CD4-positive, CD25-positive, alpha-beta regulatory T cell (primary cell): ENCODE data around the gene GAREM1. TPM values are rescaled to one million over a fixed set of nuclear protein-coding genes. Genes with fewer than 3 reads are reported as not detected.
A peak's percentile ranks its signal among the peaks of the same experiment; 100 is the strongest.
"Not testable (repeated sequence)": the region's sequence is repeated elsewhere in the genome, so short reads cannot be mapped to it uniquely, and the experiment has no call there.

ENCODE experiments used
- ATAC-seq, 2 donors: fragments of 150-1000 bp; cut with Tn5 transposase; one replicate each; pipeline ENCODE4 v1.10.0; 2021; ENCODE audit warnings: low read depth in 2 of 2, moderate number of reproducible peaks in 2 of 2, moderate library complexity in 1 of 2
- DNase-seq, 3 donors: peaks; one replicate each; pipeline versions ENCODE4 v3.0.0 to v3.0.0-alpha.2; 2012 to 2022; ENCODE audit warnings: mixed read lengths in 1 of 3
- H3K27ac ChIP-seq: one replicate; pipeline ENCODE4 v1.7.0; 2013; ENCODE audit warnings: mild to moderate bottlenecking, low read length; ENCODE audit not compliant: insufficient read depth, poor library complexity, severe bottlenecking
- H3K27me3 ChIP-seq: one replicate; pipeline ENCODE4 v1.7.0; 2013; ENCODE audit warnings: low read length; ENCODE audit not compliant: control insufficient read depth, insufficient read depth
- H3K36me3 ChIP-seq: one replicate; pipeline ENCODE4 v1.7.0; 2013; ENCODE audit warnings: mild to moderate bottlenecking, low read length, moderate library complexity; ENCODE audit not compliant: control insufficient read depth, insufficient read depth
- H3K4me1 ChIP-seq: 2 replicates; pipeline ENCODE4 v1.7.0; 2013; ENCODE audit warnings: mild to moderate bottlenecking, low read length; ENCODE audit not compliant: insufficient read depth, control insufficient read depth, poor library complexity, severe bottlenecking
- H3K4me3 ChIP-seq: one replicate; pipeline ENCODE4 v1.7.0; 2013; ENCODE audit warnings: low read depth, mild to moderate bottlenecking, low read length, moderate library complexity
- H3K9me3 ChIP-seq, 2 experiments: 1 replicate in 1 of 2; 2 replicates in 1 of 2; pipeline ENCODE4 v1.7.0; 2013; ENCODE audit warnings: low read length in 2 of 2, mild to moderate bottlenecking in 1 of 2, moderate library complexity in 1 of 2; ENCODE audit not compliant: control insufficient read depth in 2 of 2
- H3K27ac Mint-ChIP-seq, 3 donors: one replicate each; pipeline ENCODE4 v1.8.0; 2020 to 2022; ENCODE audit warnings: mild to moderate bottlenecking in 3 of 3, mixed read lengths in 3 of 3, moderate library complexity in 2 of 3
- H3K27me3 Mint-ChIP-seq: one replicate; pipeline ENCODE4 v1.8.0; 2022; ENCODE audit warnings: mild to moderate bottlenecking, mixed read lengths
- H3K36me3 Mint-ChIP-seq: one replicate; pipeline ENCODE4 v1.8.0; 2020; ENCODE audit warnings: mixed read lengths
- H3K4me1 Mint-ChIP-seq, 4 donors: one replicate each; pipeline ENCODE4 v1.8.0; 2020 to 2022; ENCODE audit warnings: mixed read lengths in 4 of 4, mild to moderate bottlenecking in 1 of 4
- H3K4me3 Mint-ChIP-seq, 4 donors: one replicate each; pipeline ENCODE4 v1.8.0; 2020 to 2022; ENCODE audit warnings: mild to moderate bottlenecking in 4 of 4, mixed read lengths in 4 of 4, moderate library complexity in 3 of 4
- H3K9me3 Mint-ChIP-seq, 7 donors: one replicate each; pipeline ENCODE4 v1.8.0; 2020 to 2022; ENCODE audit warnings: mixed read lengths in 7 of 7, mild to moderate bottlenecking in 3 of 7, moderate library complexity in 2 of 7
- polyA plus RNA-seq, 4 donors: library from polyadenylated mRNA; unstranded; fragments of 300-500 nt; fragmentation: Illumina TruSeq; gene quantifications; one replicate each; pipeline ENCODE4 v1.2.3, GENCODE V29; 2021
- total RNA-seq: library from RNA; stranded (reverse); gene quantifications from one replicate; pipeline ENCODE4 v1.2.3, GENCODE V29; 2022

GAREM1 gene
- total and polyA plus RNA-seq, 5 donors from 2014 or later, result 0.05 to 0.91 TPM; not detected in 3

DNA sequence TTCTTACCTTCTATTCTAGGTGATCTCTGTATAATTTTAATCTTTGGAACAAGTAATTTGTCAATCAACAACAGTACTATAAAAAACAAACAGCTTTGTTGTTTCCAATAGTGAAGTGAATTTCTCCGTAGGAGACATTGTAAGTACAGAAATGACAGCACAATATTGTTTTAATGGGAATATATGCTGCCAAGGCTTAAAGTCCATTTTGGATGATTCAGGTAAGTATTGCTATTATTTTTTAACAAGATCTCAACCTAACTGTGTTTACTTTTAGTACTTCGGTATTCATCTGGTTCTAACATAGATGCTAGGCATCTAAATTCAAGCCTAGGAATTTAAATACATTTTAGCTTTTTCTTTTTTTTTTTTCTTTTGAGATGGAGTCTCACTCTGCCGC is 175.1 kb downstream of the GAREM1 start:
- H3K27me3 ChIP-seq, result no peaks in the 10 kb centered on the region
- no peak overlapping the region for H3K27ac Mint-ChIP-seq
- no peaks in the 10 kb centered on the region for H3K36me3 Mint-ChIP-seq

DNA sequence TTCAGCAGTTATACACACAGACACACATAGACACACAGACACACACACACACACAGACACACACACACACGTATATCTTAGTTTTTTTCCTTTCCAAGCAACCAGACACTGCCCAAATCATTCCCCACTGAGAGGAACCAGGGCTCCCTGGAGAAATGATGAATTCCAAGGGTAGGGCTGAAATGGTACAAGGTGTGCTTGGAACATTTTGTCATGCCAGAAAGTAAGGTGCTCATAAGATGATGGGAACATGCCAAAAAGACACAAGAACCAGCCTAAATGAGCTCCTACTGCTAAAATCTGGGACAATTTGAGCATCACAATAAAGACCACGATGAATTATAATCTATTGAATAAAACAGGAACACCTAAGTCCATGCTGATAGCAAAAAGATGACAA is 177.6 kb downstream of the GAREM1 start:
- Histone ChIP-seq H3K27me3 (no peaks in the 10 kb centered on the region), H3K36me3 (no peaks in the 10 kb centered on the region), H3K9me3 (no peaks in the 10 kb centered on the region), H3K27ac (no peak overlapping the region), H3K4me3 (no peak overlapping the region), H3K4me1 (no peaks in the 10 kb centered on the region)
- H3K4me1 Mint-ChIP-seq, result no peaks in the 10 kb centered on the region
- peaks cover 9% of the 10 kb centered on the region for H3K27me3 Mint-ChIP-seq
- H3K27ac Mint-ChIP-seq, result no peak overlapping the region
- ATAC-seq (no peak), DNase-seq (no peak)
- no peaks in the 10 kb centered on the region for H3K9me3 Mint-ChIP-seq
- H3K4me3 Mint-ChIP-seq, result no peak overlapping the region
- no peaks in the 10 kb centered on the region for H3K36me3 Mint-ChIP-seq

More for the DNA sequence above, 175.1 kb downstream of the GAREM1 start:
- H3K27ac ChIP-seq, result no peak overlapping the region
- no peaks in the 10 kb centered on the region for H3K36me3 ChIP-seq
- no peaks in the 10 kb centered on the region for H3K4me1 Mint-ChIP-seq
- H3K9me3 ChIP-seq, result no peaks in the 10 kb centered on the region
- H3K4me3 ChIP-seq, result no peak overlapping the region
- ATAC-seq, result no peak
- DNase-seq, result no peak
- H3K4me3 Mint-ChIP-seq, result no peak overlapping the region
- peaks cover 9% of the 10 kb centered on the region for H3K27me3 Mint-ChIP-seq
- peaks cover 0 to 1% (median 0%) of the 10 kb centered on the region in 7 donors for H3K9me3 Mint-ChIP-seq
- no peaks in the 10 kb centered on the region for H3K4me1 ChIP-seq

DNA sequence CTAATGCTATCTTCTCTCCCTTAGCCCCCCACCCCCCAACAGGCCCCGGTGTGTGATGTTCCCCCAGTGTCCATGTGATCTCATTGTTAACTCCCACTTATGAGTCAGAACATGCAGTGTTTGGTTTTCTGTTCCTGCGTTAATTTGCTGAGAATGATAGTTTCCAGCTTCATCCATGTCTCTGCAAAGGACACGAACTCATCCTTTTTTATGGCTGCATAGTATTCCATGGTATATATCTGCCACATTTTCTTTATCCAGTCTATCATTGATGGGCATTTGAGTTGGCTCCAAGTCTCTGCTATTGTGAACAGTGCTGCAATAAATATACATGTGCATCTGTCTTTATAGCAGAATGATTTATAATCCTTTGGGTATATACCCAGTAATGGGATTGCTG is 179.1 kb downstream of the GAREM1 start:
- H3K27me3 ChIP-seq, H3K4me1 ChIP-seq, H3K4me3 ChIP-seq, H3K36me3 ChIP-seq, H3K4me1 Mint-ChIP-seq, H3K27me3 Mint-ChIP-seq, ATAC-seq, H3K27ac ChIP-seq, DNase-seq, H3K27ac Mint-ChIP-seq, H3K4me3 Mint-ChIP-seq, H3K9me3 ChIP-seq, H3K9me3 Mint-ChIP-seq, H3K36me3 Mint-ChIP-seq: not testable (repeated sequence)

DNA sequence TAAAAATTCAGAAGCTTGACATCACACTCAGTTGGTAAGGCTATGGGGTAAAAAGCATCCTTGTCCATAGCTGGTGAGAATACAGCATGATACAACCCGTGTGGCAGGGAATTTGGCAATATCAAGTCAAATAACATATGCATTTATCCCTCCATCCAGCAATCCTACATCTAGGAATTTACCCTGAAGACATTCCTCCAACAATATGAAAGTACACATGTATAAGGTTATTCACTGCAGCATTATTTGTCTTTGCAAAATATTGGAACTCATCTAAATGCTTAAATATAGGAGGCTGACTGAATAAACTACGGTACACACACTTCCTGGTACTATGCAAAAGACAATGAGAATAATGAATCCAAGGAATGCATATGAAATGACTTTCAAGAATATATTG is 179.9 kb downstream of the GAREM1 start:
- H3K4me1 Mint-ChIP-seq, result no peaks in the 10 kb centered on the region
- H3K36me3 Mint-ChIP-seq, result no peaks in the 10 kb centered on the region
- Histone ChIP-seq H3K36me3 (no peaks in the 10 kb centered on the region), H3K4me1 (no peaks in the 10 kb centered on the region), H3K4me3 (no peak overlapping the region), H3K9me3 (no peaks in the 10 kb centered on the region), H3K27me3 (no peaks in the 10 kb centered on the region), H3K27ac (no peak overlapping the region)
- DNase-seq (no peak), ATAC-seq (no peak)
- H3K27me3 Mint-ChIP-seq, result peaks cover 12% of the 10 kb centered on the region
- no peaks in the 10 kb centered on the region for H3K9me3 Mint-ChIP-seq
- H3K27ac Mint-ChIP-seq, result no peak overlapping the region
- no peak overlapping the region for H3K4me3 Mint-ChIP-seq

DNA sequence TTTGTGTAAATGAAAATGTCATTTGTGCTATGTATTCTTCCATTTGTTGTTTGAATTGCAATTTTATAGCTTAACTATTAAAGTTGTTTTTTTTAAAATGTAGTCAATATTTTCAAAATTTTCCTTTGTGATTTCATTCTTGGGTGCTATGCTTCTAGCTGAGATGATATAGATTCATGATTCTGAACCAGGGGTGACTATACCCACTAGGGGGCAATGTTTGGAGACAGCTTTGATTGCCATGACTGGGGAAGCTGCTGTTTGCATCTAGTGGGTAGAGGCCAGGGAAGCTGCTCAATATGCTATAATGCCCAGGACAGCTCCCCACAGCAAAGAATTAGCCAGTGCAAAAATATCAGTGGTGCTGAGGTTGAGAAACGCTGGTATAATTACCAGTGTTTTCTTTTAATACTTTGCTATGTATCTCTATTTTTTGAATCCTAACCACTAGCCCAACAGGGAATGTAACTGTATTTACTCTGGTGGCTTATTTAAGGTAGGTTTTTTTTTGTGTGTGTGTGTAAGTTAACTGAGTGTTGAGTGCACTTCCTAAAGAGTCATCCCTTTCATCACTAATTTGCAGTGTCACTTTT is 181.1 kb downstream of the GAREM1 start:
- no peak overlapping the region for H3K27ac Mint-ChIP-seq
- Histone ChIP-seq H3K4me3 (no peak overlapping the region), H3K9me3 (no peaks in the 10 kb centered on the region), H3K36me3 (no peaks in the 10 kb centered on the region), H3K27ac (no peak overlapping the region), H3K4me1 (no peaks in the 10 kb centered on the region), H3K27me3 (no peaks in the 10 kb centered on the region)
- no peak overlapping the region for H3K4me3 Mint-ChIP-seq
- no peaks in the 10 kb centered on the region for H3K4me1 Mint-ChIP-seq
- peak in 2 of 3 donors; percentile 5 to 47 for DNase-seq
- no peaks in the 10 kb centered on the region for H3K9me3 Mint-ChIP-seq
- ATAC-seq, result peak in 1 of 2 donors; percentile 46
- H3K36me3 Mint-ChIP-seq, result no peaks in the 10 kb centered on the region
- H3K27me3 Mint-ChIP-seq, result peaks cover 8% of the 10 kb centered on the region

DNA sequence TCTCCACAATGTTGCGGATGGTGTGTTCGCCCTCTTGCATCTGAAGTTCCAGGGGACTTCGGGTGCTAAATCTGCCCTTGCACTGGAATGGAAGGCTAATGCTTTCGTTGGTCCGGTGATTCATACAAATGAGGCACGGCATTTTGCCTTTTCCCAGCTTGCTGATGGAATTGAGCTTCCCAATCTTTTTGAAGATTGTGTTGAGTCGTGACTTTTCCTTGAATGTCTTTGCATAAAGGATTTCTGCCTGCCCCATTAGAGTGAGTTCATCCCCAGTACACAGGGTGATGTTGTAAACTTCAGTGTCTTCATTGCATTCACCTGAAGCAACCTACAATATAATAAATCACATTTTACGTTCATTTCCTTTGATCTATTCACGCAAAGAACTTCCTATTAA is 182.8 kb downstream of the GAREM1 start:
- Histone ChIP-seq H3K36me3 (no peaks in the 10 kb centered on the region), H3K4me3 (no peak overlapping the region), H3K9me3 (no peaks in the 10 kb centered on the region), H3K4me1 (no peaks in the 10 kb centered on the region), H3K27ac (no peak overlapping the region), H3K27me3 (no peaks in the 10 kb centered on the region)
- no peak for ATAC-seq
- H3K27me3 Mint-ChIP-seq, result peaks cover 8% of the 10 kb centered on the region
- no peaks in the 10 kb centered on the region for H3K36me3 Mint-ChIP-seq
- no peak overlapping the region for H3K4me3 Mint-ChIP-seq
- H3K27ac Mint-ChIP-seq, result no peak overlapping the region
- no peaks in the 10 kb centered on the region for H3K4me1 Mint-ChIP-seq
- no peak for DNase-seq
- H3K9me3 Mint-ChIP-seq, result no peaks in the 10 kb centered on the region

DNA sequence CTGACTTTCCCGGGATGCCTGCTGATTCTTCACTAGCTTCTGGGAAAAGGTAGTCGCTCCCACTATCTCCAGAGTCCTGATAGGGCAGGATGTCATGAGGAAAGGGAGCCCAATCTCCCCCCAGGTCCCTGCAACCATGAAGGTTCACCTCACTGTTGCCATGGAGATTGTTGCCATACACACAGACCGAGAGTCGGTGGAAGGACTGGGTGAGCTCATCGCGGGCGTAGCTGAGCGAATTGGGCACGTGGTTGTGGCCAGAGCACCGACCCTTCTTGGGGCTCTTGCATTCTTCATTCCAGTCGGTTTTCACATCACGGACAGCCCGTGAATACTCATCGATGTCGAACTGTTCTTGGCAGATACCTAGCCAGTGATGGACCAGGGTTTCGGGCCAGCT is 183.4 kb downstream of the GAREM1 start:
- ATAC-seq, result no peak
- H3K27me3 Mint-ChIP-seq, result peaks cover 8% of the 10 kb centered on the region
- Histone ChIP-seq H3K27me3 (no peaks in the 10 kb centered on the region), H3K4me3 (no peak overlapping the region), H3K36me3 (no peaks in the 10 kb centered on the region), H3K27ac (no peak overlapping the region), H3K9me3 (no peaks in the 10 kb centered on the region), H3K4me1 (no peaks in the 10 kb centered on the region)
- H3K4me3 Mint-ChIP-seq, result no peak overlapping the region
- no peaks in the 10 kb centered on the region for H3K36me3 Mint-ChIP-seq
- no peaks in the 10 kb centered on the region for H3K4me1 Mint-ChIP-seq
- DNase-seq, result no peak
- no peaks in the 10 kb centered on the region for H3K9me3 Mint-ChIP-seq
- no peak overlapping the region for H3K27ac Mint-ChIP-seq

DNA sequence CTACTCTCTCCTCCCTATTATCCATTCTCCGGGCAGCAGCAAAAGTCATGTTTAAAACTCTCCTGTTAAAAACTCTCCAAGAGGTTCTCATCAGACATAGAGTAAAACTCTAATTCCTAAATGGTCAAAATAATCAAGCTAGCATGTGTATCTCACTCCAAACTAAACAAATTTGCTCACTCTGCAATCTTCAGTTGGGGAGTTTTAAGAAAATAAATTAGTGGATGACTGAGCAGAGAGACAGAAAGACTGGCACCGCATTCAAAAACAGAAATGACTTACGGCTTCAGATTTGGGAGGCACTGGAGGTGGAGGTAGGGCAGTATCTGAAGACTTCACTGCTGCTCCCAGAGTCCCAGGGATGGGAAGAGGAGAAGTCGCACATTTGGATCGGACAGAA is 183.9 kb downstream of the GAREM1 start:
- Histone ChIP-seq H3K27ac (no peak overlapping the region), H3K9me3 (no peaks in the 10 kb centered on the region), H3K27me3 (no peaks in the 10 kb centered on the region), H3K4me1 (no peaks in the 10 kb centered on the region), H3K36me3 (no peaks in the 10 kb centered on the region), H3K4me3 (no peak overlapping the region)
- DNase-seq, result no peak
- Mint-ChIP-seq H3K4me1 (no peaks in the 10 kb centered on the region), H3K27me3 (peaks cover 8% of the 10 kb centered on the region), H3K36me3 (no peaks in the 10 kb centered on the region), H3K4me3 (no peak overlapping the region), H3K27ac (no peak overlapping the region), H3K9me3 (no peaks in the 10 kb centered on the region)
- ATAC-seq, result no peak
